ENCODE results near the gene DCAF11. TPM values are rescaled to one million over a fixed set of nuclear protein-coding genes. Genes with fewer than 3 reads are reported as not detected.

DCAF11 gene
- total RNA-seq, 1 experiment from 2014 or later, result 52.7 TPM

- Histone ChIP-seq H3K4me3 (no peak overlapping the region), H2AFZ (no peak overlapping the region), H3K79me2 (ENCODE audit: low read depth) (peaks cover 21% of the 10 kb centered on the region), H3K4me2 (peak overlapping the region; percentile 85; the same call in 1 of the 2 replicates), H3K4me1 (replicated peaks; ENCODE audit: insufficient read depth) (peaks cover 20% of the 10 kb centered on the region), H3K9me3 (ENCODE audit: insufficient read depth, low read depth) (no peaks in the 10 kb centered on the region), H3K9me2 (ENCODE audit: insufficient read depth) (no peaks in the 10 kb centered on the region), H3K27me3 (ENCODE audit: insufficient read depth, low read depth) (no peaks in the 10 kb centered on the region), H3K36me3 (ENCODE audit: low read depth) (no peaks in the 10 kb centered on the region), H3K27ac (no peak overlapping the region), H4K20me1 (ENCODE audit: insufficient read depth) (no peaks in the 10 kb centered on the region), H3F3A (ENCODE audit: insufficient read depth, low read depth) (peaks cover 14% of the 10 kb centered on the region)
- DNase-seq, result no peak
- BruUV-seq (replicated peaks), result no TSS peak
- no peak for TF ChIP-seq EZH2 (IDR thresholded peaks at IDR 0.05; ENCODE audit: low read depth)
- TF ChIP-seq, protein P1, sequence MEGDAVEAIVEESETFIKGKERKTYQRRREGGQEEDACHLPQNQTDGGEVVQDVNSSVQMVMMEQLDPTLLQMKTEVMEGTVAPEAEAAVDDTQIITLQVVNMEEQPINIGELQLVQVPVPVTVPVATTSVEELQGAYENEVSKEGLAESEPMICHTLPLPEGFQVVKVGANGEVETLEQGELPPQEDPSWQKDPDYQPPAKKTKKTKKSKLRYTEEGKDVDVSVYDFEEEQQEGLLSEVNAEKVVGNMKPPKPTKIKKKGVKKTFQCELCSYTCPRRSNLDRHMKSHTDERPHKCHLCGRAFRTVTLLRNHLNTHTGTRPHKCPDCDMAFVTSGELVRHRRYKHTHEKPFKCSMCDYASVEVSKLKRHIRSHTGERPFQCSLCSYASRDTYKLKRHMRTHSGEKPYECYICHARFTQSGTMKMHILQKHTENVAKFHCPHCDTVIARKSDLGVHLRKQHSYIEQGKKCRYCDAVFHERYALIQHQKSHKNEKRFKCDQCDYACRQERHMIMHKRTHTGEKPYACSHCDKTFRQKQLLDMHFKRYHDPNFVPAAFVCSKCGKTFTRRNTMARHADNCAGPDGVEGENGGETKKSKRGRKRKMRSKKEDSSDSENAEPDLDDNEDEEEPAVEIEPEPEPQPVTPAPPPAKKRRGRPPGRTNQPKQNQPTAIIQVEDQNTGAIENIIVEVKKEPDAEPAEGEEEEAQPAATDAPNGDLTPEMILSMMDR (conservative IDR thresholded peaks at IDR 0.05), result no peak
- POLR2A ChIA-PET (ENCODE audit: unreplicated experiment), result no interaction called here
- intact Hi-C loops (cut with micrococcal nuclease; ENCODE audit: unreplicated experiment), result no loop called here
- CTCF ChIA-PET, result no interaction called here
These were observed 24.1 kb downstream of the DCAF11 start for GRCh38 chr14:24138396-24139271.

DNA sequence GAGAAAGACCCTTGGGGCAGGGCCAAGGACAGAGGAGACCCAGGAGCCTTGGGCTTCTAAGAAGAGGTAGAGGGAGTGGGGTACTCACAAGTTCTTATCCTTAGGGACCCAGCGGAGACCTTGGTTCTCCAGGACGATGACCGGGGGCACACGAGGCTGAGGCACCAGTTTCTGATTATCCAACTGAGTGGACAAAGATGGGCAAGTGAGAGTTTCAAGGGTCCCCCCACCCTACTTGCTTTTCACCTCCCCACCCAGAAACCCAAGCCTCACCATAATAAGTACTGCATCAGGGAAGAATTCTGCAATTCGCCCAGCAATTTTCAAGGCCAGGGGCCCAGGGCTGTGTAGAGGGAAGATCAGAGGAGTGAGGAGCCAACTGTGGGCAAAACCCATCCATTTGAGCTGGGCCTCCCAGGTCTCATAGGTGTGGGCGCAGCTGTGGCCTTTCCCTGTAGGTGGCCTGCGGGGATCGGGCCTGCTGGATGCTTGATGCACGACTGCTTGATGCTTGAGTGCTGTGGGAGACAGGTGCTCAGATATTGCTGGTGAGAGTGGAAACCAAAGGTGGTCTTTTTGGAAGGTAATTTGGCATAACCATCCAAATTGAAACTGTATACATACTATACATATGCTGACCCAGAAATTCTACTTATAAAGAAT is 24.8 kb downstream of the DCAF11 start:
- intact Hi-C loops (cut with micrococcal nuclease; ENCODE audit: unreplicated experiment), result no loop called here
- Histone ChIP-seq H3K9me2 (ENCODE audit: insufficient read depth) (no peaks in the 10 kb centered on the region), H4K20me1 (ENCODE audit: insufficient read depth) (no peaks in the 10 kb centered on the region), H3K4me3 (peak overlapping the region; percentile 74; the same call in 1 of the 2 replicates), H3K36me3 (ENCODE audit: low read depth) (no peaks in the 10 kb centered on the region), H3K4me1 (replicated peaks; ENCODE audit: insufficient read depth) (peaks cover 20% of the 10 kb centered on the region), H3K9me3 (ENCODE audit: insufficient read depth, low read depth) (no peaks in the 10 kb centered on the region), H3K27me3 (ENCODE audit: insufficient read depth, low read depth) (no peaks in the 10 kb centered on the region), H3K27ac (no peak overlapping the region), H3K79me2 (ENCODE audit: low read depth) (peaks cover 21% of the 10 kb centered on the region), H2AFZ (no peak overlapping the region), H3F3A (ENCODE audit: insufficient read depth, low read depth) (peaks cover 14% of the 10 kb centered on the region), H3K4me2 (peak overlapping the region; percentile 85)
- no peak for DNase-seq
- no peak for TF ChIP-seq EZH2 (IDR thresholded peaks at IDR 0.05; ENCODE audit: low read depth)
- TF ChIP-seq, protein P1 (conservative IDR thresholded peaks at IDR 0.05), result no peak
- ChIA-PET CTCF (no interaction called here), POLR2A (ENCODE audit: unreplicated experiment) (no interaction called here)
- BruUV-seq (replicated peaks), result no TSS peak

DNA sequence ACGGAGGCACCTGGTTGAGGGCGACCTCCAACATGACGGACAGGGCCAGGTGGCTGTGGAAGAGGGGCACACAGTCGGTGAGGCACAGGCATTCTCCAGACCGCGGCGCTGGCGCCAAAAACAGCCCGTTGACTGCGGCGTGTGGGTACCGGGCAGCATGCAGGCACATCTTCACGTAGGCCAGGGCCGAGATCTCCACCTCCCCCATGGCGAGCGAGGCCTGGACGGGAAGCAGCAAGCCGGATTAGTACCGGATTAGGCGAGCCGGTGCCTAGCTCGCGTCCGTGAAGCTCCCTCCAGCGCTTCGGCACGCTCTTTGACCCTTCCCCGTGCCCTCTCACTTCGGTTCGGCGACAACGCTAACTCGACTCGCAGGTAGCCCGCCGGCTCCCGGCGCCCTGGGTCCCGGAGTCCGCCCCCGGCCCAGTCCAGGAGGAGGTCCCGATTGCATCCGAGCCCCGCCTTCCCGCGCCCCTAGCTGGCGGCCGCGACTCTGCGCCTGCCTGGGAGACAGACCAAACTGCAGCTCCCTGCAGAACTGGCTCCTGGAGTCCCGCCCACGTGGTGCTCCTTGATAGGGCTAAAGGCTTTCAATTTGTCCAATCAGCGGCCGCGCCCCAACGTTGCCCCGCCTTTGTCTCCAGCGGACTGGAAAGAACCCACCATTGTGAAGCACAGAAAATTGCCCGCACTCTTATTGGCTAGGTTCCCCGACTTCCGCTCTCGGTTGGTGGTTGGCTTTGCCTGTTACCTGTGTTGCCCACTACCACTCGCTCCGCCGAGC is 26.7 kb downstream of the DCAF11 start, which contains the start of gene EMC9:
Gene EMC9, minus strand, starts transcription at position 495 of the 784 bp plus-strand sequence. Its CDS starts 287 bp downstream, at position 208.
- Histone ChIP-seq H3K4me3 (peak within 1 kb of the TSS; percentile 74), H4K20me1 (ENCODE audit: insufficient read depth) (no peaks in the 10 kb centered on the region), H3F3A (ENCODE audit: insufficient read depth, low read depth) (peaks cover 7% of the 10 kb centered on the region), H3K27me3 (ENCODE audit: insufficient read depth, low read depth) (no peaks in the 10 kb centered on the region), H3K9me3 (ENCODE audit: insufficient read depth, low read depth) (no peaks in the 10 kb centered on the region), H3K4me1 (replicated peaks; ENCODE audit: insufficient read depth) (peaks cover 23% of the 10 kb centered on the region), H3K9me2 (ENCODE audit: insufficient read depth) (no peaks in the 10 kb centered on the region), H2AFZ (peak within 1 kb of the TSS; percentile 70), H3K27ac (peak within 1 kb of the TSS; percentile 38), H3K36me3 (ENCODE audit: low read depth) (no peaks in the 10 kb centered on the region), H3K79me2 (ENCODE audit: low read depth) (peaks cover 38% of the 10 kb centered on the region), H3K4me2 (peak within 1 kb of the TSS; percentile 85)
- intact Hi-C loops (cut with micrococcal nuclease; ENCODE audit: unreplicated experiment), result no loop called here
- peak; percentile 88 to 91 for DNase-seq
- POLR2A ChIA-PET (ENCODE audit: unreplicated experiment), result interaction anchor here (0.6 to 0.9 kb wide), 3 partner anchors 20 to 589 kb away, joined by 3 to 14 read pairs (median 5); partner anchors contain the start of gene IRF9
- CTCF ChIA-PET, result interaction anchor here (0.7 kb wide), 2 partner anchors 12 to 20 kb away, joined by 3 read pairs; no protein-coding TSS in a partner anchor
- TF ChIP-seq, protein P1 (conservative IDR thresholded peaks at IDR 0.05), result no peak
- TSS peak; percentile 18 for BruUV-seq (replicated peaks)

All from PC-9 (cell line).